ENCODE data around the gene VPS35L. TPM values are rescaled to one million over a fixed set of nuclear protein-coding genes. Genes with fewer than 3 reads are reported as not detected.

Gene VPS35L
- polyA plus RNA-seq, 1 donor, result 53.2 TPM

DNA sequence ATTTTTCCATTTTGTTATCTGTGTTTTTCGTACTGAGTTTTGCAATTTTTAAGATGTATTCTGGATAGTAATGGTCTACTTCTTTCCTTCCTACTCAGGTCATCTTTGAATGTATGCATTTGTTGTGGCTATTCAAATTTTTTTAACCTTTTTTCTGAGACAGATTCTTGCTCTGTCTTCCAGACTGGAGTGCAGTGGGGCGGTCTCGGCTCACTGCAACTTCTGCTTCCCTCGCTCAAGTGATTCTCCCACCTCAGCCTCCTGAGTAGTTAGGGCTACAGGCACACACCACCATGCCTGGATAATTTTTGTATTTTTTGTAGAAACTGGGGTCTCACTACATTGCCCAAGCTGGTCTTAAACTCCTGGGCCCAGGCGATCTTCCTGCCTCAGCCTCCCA, 33.6 kb downstream of the VPS35L start:
- no peak overlapping the region for H3K4me3 ChIP-seq (ENCODE audit: low read length)
- peaks cover 55% of the 10 kb centered on the region for H3K36me3 ChIP-seq (ENCODE audit: control insufficient read depth, insufficient read depth, low read length)
- H3K27ac ChIP-seq (ENCODE audit: low read length), result no peak overlapping the region
- H3K9me3 ChIP-seq (ENCODE audit: control insufficient read depth, low read depth, low read length), result no peaks in the 10 kb centered on the region
- 100% methylated on average over 1 of the region's 5 CpGs for WGBS (ENCODE audit: insufficient coverage, low lambda C conversion rate)
- H3K27me3 ChIP-seq (ENCODE audit: control insufficient read depth, insufficient read depth, low read length), result no peaks in the 10 kb centered on the region
- no peaks in the 10 kb centered on the region for H3K4me1 ChIP-seq (ENCODE audit: control insufficient read depth, insufficient read depth, low read length)
- DNase-seq, result no peak

DNA sequence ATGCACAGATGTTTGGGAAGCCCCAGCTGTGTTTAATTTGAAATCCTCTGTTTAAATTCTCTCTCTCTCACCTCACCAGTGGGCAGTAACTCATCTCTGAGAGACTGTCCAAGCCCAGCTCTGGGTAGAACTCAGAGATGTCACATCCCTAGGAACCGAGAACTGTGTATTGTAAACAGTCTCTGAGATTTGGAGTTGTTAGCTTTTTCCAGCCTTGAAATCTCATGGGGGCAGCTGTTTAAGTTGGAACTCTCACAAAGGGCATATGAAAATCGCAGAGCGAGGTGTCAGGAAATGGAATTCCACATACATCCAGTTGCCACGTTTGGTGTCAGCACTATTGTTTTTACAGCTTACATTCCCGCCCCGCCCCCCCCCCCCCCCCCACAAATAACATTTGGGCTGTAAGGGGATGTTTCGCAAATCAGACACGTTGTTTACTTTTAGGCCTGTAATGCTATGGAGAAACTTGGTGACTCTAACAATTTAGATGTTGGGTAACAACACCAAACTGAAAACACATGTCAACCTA, 34.3 kb downstream of the VPS35L start:
- Histone ChIP-seq H3K4me1 (ENCODE audit: control insufficient read depth, insufficient read depth, low read length) (no peaks in the 10 kb centered on the region), H3K9me3 (ENCODE audit: control insufficient read depth, low read depth, low read length) (no peaks in the 10 kb centered on the region), H3K36me3 (ENCODE audit: control insufficient read depth, insufficient read depth, low read length) (peaks cover 58% of the 10 kb centered on the region), H3K4me3 (ENCODE audit: low read length) (no peak overlapping the region), H3K27me3 (ENCODE audit: control insufficient read depth, insufficient read depth, low read length) (no peaks in the 10 kb centered on the region), H3K27ac (ENCODE audit: low read length) (no peak overlapping the region)
- peak in 1 of 2 donors; percentile 32 for DNase-seq
- no CpG with 5 or more reads among the region's 8 CpGs for WGBS (ENCODE audit: insufficient coverage, low lambda C conversion rate)

DNA sequence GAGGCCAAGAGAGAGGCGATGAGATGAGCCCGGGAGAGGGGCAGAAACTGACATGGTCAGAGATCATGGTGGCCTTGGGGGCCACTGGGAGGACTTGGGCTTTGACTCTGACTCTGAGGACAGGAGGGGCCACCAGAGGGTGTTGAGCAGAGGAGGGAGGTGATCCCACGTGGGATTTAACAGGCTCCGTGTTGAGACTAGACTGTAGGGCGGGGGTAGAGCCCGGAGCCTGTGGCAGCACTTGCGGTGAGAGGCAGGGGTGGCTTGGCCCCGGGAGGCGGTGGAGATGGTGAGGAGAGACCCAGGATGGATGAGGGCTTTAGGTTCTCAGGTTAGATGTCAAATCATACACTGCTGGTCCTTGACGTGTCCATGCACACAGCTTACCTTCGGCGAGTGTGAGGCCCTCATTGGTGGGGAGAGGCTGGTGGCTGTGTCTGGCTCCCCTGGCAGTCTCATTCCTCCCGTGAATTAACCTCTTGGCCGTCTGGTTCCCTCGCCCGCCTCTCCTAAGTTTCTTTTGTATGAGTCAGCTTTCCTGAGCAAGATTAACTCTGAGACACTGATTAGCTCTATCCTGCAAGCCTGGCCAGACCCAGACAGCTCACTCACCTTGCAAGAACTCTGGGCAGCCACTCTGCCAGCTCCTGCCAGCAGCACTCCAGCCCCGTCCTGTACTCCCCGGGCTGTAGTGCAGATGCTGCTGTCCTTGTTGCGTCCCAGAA, 39.7 kb downstream of the VPS35L start:
- Histone ChIP-seq H3K36me3 (ENCODE audit: control insufficient read depth, insufficient read depth, low read length) (peaks cover 61% of the 10 kb centered on the region), H3K4me3 (ENCODE audit: low read length) (no peak overlapping the region), H3K9me3 (ENCODE audit: control insufficient read depth, low read depth, low read length) (no peaks in the 10 kb centered on the region), H3K27me3 (ENCODE audit: control insufficient read depth, insufficient read depth, low read length) (no peaks in the 10 kb centered on the region), H3K4me1 (ENCODE audit: control insufficient read depth, insufficient read depth, low read length) (no peaks in the 10 kb centered on the region), H3K27ac (ENCODE audit: low read length) (no peak overlapping the region)
- WGBS (ENCODE audit: insufficient coverage, low lambda C conversion rate), result no CpG with 5 or more reads among the region's 19 CpGs
- peak; percentile 32 to 50 for DNase-seq

DNA sequence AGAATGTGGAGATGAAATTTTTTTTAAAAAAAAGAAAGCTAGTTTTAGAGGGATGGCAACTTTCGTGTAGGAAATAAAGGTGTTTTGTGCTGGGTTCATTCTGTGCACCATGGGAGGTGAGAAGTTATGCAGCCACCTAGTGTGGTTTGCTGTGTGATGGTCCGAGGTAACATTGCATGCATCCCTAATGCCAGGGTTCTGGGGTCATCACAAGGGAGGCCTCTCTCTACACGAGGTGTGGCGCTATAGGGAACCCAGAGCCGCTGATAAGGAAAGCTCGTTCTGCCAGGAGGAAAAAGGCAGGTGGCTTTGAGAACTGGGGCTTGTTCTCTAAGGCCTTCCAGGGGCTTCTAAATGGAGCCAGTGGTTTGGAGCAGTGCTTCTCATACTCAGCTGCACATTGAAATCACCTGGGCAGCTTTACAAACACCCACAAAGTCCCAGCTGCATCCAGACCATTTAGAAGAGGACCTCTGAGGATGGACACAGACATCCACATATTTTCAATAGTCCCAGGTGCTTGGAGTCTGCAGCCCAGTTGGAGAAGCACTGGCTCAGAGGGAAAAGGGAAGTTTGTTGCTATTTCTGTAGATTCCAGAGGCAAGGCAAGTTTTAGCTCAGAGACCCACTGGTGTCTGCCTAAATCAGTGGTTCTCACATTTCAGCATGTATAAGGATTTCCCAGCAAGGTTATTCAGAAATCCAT, 43.5 kb downstream of the VPS35L start:
- Histone ChIP-seq H3K27me3 (ENCODE audit: control insufficient read depth, insufficient read depth, low read length) (no peaks in the 10 kb centered on the region), H3K36me3 (ENCODE audit: control insufficient read depth, insufficient read depth, low read length) (peaks cover 51% of the 10 kb centered on the region)

DNA sequence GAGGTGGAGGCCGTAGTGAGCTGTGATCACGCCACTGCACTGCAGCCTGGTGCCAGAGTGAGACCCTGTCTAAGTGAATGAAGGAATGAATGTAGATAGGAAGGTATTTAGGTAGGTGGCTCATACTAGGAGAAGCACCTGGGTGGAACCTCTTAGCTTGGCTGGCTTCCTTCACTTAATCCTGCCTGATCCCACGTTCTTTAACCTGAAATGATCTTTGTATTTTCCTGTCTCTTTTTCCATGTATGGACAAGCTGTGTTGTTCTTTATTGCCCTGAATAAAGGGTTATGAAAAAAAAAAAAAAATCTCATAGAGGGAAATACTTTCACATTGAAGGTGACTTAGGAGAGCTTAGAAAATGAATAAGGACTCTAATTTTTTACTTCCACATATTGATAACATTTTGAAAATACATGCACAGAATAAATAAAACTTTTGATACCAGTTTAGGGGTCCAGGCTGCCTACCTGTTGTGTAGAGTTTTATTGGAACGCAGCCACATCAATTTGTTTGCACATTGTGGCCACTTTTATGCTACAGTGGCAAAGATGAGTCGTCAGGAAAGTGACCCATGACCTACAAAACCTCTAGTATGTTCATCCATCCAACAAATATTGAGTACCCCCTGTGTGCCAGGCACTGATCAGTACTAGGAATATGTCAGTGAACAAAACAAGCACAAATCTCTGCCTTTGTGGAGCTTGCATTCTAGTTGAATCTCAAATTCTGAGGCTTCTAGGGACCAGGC, 44.6 kb downstream of the VPS35L start:
- no peak for DNase-seq
- no peak overlapping the region for H3K4me3 ChIP-seq (ENCODE audit: low read length)
- H3K27ac ChIP-seq (ENCODE audit: low read length), result no peak overlapping the region
- H3K36me3 ChIP-seq (ENCODE audit: control insufficient read depth, insufficient read depth, low read length), result peaks cover 49% of the 10 kb centered on the region
- H3K9me3 ChIP-seq (ENCODE audit: control insufficient read depth, low read depth, low read length), result no peaks in the 10 kb centered on the region
- no peaks in the 10 kb centered on the region for H3K27me3 ChIP-seq (ENCODE audit: control insufficient read depth, insufficient read depth, low read length)
- WGBS (ENCODE audit: insufficient coverage, low lambda C conversion rate), result 100% methylated on average over 1 of the region's 5 CpGs
- H3K4me1 ChIP-seq (ENCODE audit: control insufficient read depth, insufficient read depth, low read length), result no peaks in the 10 kb centered on the region

More for the DNA sequence above, 43.5 kb downstream of the VPS35L start:
- Histone ChIP-seq H3K4me3 (ENCODE audit: low read length) (no peak overlapping the region), H3K4me1 (ENCODE audit: control insufficient read depth, insufficient read depth, low read length) (no peaks in the 10 kb centered on the region), H3K27ac (ENCODE audit: low read length) (no peak overlapping the region), H3K9me3 (ENCODE audit: control insufficient read depth, low read depth, low read length) (no peaks in the 10 kb centered on the region)
- DNase-seq, result no peak
- WGBS (ENCODE audit: insufficient coverage, low lambda C conversion rate), result no CpG with 5 or more reads among the region's 6 CpGs

DNA sequence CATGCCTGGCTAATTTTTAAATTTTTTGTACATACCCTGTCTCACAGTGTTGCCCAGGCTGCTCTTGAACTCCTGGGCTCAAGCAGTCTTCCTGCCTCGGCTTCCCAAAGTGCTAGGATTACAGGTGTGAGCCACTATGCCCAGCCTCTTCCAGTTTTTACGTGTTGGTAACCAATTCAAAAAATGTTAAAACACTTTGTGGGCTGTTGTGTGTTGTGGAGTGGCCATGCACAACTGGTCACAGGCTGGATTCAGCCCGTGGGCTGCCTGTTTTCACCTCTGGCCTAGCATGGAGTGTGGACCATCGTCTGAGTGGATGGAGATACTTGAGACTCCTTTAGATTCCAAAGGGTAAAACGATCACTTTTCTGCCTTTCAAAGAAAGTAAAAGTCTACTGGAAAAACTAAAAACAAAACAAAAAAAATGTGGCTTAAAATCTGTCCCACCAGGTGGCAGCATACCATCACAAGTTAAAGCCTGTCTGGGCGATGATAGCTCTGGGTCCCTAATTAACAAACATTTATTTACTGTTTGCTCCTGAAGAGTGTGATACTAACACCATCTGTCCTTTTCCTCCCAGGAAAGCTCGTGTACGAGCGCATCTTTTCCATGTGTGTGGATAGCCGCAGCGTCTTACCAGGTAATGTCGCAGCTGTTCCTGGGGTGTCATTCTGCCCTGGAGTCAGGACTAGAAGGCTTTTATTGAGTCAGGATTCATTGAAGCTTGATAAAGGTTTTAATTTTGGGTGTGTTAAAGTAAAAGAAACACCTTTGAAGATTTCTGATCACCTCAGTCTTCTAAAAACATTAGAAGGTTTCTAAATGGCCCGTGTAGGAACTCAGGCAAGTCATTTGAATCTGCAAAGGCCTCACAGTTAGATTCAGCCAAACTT, 45.8 kb downstream of the VPS35L start:
- Histone ChIP-seq H3K36me3 (ENCODE audit: control insufficient read depth, insufficient read depth, low read length) (peaks cover 55% of the 10 kb centered on the region), H3K4me1 (ENCODE audit: control insufficient read depth, insufficient read depth, low read length) (no peaks in the 10 kb centered on the region), H3K4me3 (ENCODE audit: low read length) (no peak overlapping the region), H3K9me3 (ENCODE audit: control insufficient read depth, low read depth, low read length) (no peaks in the 10 kb centered on the region), H3K27me3 (ENCODE audit: control insufficient read depth, insufficient read depth, low read length) (no peaks in the 10 kb centered on the region), H3K27ac (ENCODE audit: low read length) (no peak overlapping the region)
- WGBS (ENCODE audit: insufficient coverage, low lambda C conversion rate), result 52% methylated on average over 5 of the region's 13 CpGs
- DNase-seq, result peak in 1 of 2 donors; percentile 25

DNA sequence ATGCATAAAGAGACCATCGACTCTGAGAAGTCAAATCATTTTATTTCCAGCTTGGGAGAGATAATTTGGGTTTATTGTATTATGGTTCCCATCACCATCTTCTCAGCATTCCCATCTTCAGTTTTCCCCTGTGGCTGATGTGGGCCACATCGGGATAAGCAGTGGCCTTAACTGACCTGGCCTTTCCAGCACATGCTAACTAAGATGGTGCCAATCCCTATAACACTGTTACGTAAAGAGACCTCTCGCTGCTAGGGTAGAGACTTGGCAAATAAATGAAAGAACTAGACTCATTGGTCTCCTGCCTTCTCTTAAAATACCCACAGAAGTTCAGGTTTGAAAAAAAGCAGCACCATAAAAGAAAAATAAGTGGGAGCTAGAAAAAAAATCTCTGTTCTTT, 49.4 kb downstream of the VPS35L start:
- no peak for DNase-seq
- WGBS (ENCODE audit: insufficient coverage, low lambda C conversion rate), result no CpG with 5 or more reads among the region's 4 CpGs
- peaks cover 67% of the 10 kb centered on the region for H3K36me3 ChIP-seq (ENCODE audit: control insufficient read depth, insufficient read depth, low read length)
- no peaks in the 10 kb centered on the region for H3K4me1 ChIP-seq (ENCODE audit: control insufficient read depth, insufficient read depth, low read length)
- no peaks in the 10 kb centered on the region for H3K9me3 ChIP-seq (ENCODE audit: control insufficient read depth, low read depth, low read length)
- H3K27ac ChIP-seq (ENCODE audit: low read length), result no peak overlapping the region
- no peak overlapping the region for H3K4me3 ChIP-seq (ENCODE audit: low read length)
- H3K27me3 ChIP-seq (ENCODE audit: control insufficient read depth, insufficient read depth, low read length), result no peaks in the 10 kb centered on the region

DNA sequence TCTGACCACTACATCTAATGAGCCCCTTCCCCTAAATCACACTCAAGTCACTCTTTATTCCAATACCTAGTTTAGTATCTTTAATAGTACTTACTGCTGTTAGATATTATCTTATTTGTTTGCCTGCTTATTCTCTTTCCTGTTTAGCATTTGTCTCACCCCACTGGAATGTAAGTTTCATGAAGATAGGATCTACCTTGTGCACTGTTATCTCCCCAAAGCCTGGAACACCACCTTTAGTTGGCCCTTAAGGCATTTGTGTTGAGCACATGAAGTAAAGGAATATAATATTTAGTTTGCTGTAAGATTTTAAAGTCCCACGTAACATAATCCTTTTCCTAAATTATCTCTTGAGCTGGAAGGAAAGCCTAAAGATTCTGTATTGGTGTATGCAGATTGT, 50.2 kb downstream of the VPS35L start:
- WGBS (ENCODE audit: insufficient coverage, low lambda C conversion rate), result no CpG with 5 or more reads among the region's 1 CpG
- no peak overlapping the region for H3K27ac ChIP-seq (ENCODE audit: low read length)
- peaks cover 70% of the 10 kb centered on the region for H3K36me3 ChIP-seq (ENCODE audit: control insufficient read depth, insufficient read depth, low read length)
- H3K4me3 ChIP-seq (ENCODE audit: low read length), result no peak overlapping the region
- no peaks in the 10 kb centered on the region for H3K27me3 ChIP-seq (ENCODE audit: control insufficient read depth, insufficient read depth, low read length)
- no peak for DNase-seq
- no peaks in the 10 kb centered on the region for H3K4me1 ChIP-seq (ENCODE audit: control insufficient read depth, insufficient read depth, low read length)
- H3K9me3 ChIP-seq (ENCODE audit: control insufficient read depth, low read depth, low read length), result no peaks in the 10 kb centered on the region

DNA sequence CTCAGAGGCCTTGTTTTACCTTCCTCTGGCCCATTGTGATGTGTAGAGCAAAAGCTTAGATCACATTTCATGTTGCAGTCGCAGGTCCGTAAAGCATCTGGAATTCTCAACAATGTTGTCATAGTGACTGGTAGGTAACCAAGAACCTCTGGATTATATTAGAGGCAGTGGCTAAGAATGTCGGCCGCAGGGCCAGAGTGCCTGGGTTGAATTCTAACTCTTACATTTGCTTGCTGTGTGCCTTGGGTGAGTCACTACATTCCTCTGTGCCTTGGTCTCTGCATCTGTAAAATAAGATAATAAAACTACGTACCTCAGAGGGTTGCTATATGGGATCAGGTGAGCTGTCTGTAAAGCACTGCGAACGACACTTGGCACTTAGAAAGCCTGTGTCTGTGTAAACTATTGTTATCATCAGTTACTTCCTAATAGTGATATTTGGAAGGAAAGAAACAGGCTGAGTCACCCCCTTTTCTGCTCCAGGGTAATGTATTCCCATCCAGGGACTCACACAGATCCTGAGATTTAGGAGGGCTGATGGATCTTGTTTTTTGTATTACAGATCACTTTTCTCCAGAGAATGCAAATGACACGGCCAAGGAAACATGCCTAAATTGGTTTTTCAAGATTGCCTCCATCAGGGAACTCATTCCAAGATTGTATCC, 52.2 kb downstream of the VPS35L start:
- Histone ChIP-seq H3K27me3 (ENCODE audit: control insufficient read depth, insufficient read depth, low read length) (no peaks in the 10 kb centered on the region), H3K4me1 (ENCODE audit: control insufficient read depth, insufficient read depth, low read length) (no peaks in the 10 kb centered on the region), H3K27ac (ENCODE audit: low read length) (no peak overlapping the region), H3K9me3 (ENCODE audit: control insufficient read depth, low read depth, low read length) (no peaks in the 10 kb centered on the region), H3K4me3 (ENCODE audit: low read length) (no peak overlapping the region), H3K36me3 (ENCODE audit: control insufficient read depth, insufficient read depth, low read length) (peaks cover 74% of the 10 kb centered on the region)
- 100% methylated on average over 1 of the region's 8 CpGs for WGBS (ENCODE audit: insufficient coverage, low lambda C conversion rate)
- no peak for DNase-seq

Data from large intestine (tissue), 3 donors.